ENCODE results near the gene ARHGEF40.

Gene ARHGEF40

DNA sequence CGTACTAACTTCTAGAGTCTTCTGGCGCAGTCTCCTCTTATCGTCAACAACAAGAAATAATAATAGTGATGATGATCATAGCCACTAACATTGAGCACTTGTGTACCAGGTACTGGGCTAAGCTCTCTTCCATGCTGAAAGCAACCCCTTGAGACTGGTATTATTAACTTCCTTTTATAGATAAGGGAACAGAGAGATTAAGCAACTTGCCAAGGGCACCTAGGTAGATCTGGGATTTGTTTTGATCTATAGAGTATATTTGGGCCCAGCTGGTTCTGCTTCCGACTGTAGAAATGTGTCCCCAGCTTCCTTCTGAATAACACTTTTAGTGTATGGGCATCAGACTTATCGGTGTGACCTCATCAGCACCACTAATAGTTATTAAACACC lies 29.5 kb downstream of the ARHGEF40 start:
- no peak for DNase-seq

GRCh38 chr14:21100931-21101330 lies 30.8 kb downstream of the ARHGEF40 start, which contains the start of gene TMEM253:
TMEM253 (plus strand) TSS chr14:21101066; CDS start chr14:21101344, 278 bp downstream.
- DNase-seq, result no peak

DNA sequence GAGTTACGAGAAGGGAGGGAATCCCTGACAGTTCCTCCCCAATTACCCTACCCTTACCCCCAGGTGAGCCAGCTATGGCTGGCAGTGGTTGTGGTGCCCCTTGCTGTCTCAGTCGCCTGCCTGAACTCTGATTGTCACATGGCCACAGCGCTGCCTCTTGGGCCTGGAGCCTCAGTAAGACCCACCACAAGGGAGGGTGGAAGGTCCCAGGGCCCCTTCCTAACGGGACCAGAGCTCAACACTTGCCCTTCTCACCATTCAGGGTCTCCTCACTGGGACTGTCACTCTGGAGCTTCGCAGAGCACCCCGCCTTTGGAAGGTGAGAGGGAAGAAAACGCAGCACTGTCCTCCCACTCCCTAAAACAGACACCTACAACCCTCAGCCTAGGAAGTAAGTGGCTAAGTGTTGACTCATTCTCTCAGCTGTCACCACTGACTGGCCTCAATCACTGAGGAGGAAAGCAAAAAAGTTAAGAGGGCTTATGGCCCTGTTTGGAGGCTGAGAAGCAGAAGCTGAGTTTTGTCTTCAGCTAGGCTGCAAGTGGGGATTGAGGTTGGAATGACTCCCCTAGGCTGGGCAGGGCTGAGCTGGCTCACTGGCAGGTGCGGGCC lies 31.8 kb downstream of the ARHGEF40 start:
- no peak for DNase-seq

- DNase-seq, result no peak
These were observed 32.7 kb downstream of the ARHGEF40 start for GRCh38 chr14:21102521-21103410.

- DNase-seq, result no peak
These were observed 33.3 kb downstream of the ARHGEF40 start for GRCh38 chr14:21103411-21103709.

DNA sequence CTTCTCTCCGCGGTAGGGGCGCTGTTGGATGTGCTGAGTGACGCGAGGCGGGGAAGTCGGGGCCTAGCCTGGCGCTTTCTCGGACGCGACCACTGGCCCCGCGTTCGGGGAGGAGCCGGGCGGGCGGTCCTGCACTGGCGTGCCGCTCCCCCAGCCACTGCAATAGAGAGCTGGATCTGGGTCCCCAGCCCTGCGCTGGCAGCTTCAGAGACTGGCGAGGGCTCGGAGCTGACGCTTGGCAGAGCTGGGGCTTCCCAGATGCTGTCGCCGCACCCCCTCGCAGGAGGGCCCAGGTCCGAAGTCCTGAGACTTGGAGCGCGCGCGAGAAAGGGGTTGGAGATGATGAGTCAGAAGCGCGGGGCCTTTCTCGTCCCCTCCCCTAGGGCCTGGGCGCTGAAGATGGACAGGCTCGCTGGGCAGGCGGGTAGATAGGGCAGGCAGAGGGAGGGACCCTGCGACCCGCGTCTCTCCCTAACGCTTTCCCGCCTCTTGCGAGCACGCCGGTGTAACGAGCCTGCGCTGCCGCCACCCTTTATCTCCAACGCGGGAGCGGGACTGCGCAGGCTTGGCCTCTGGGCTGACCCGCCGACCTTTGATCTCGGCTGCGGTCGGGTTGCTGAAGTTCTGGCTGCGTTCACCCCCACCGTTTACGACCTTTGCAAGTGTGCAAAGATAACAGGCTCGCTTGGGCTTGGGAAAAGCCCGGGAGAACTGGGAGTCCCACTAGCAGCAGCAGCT lies 33.8 kb downstream of the ARHGEF40 start:
- peak; percentile 91 for DNase-seq

DNA sequence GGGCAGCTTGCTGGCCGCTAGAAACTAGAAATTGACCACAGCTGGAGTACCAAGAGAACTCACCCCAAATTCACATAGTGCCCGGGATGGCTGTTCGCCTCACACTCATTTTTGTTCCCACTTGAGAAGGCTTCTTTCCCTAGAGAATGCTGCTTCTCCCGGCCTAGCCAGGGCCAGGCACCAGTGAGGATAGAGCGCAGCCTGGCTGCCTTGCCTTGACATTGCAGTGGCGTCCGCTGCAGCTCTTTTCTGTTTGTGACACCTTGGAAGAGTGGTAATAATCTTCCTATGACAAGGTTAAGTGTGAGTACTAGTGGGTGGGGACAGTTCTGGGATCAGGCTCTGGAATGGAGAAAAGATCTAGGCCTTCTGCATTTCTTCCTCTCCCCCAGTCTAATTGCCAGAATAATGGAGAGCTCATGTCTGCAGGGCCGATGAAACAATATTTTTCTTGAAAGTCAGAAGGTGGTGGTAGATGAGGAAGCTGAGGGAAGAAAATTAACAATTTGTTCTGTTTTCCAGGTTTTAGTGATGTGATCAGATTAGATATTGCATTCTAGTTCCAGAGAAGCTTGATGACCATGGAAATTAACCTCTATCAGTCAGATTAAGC lies 34.5 kb downstream of the ARHGEF40 start:
- peak; percentile 76 for DNase-seq

DNA sequence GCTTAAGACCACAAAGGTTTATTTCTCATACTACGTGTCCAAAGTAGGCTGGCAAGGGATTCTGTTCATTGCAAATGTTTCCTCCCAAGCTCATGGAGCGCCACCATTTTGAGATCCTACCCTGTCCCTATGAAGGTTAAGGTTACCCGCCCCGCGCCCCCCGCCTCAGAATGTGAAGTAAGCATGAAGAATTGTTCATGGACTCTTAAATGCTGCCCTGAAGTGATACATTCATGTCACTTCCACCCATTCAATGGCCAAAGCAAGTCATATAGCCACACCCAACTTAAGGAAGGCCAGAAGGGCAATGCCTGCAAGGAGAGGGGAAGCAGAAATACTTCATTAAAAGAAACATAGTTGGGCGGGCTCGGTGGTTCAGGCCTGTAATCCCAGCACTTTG lies 35.0 kb downstream of the ARHGEF40 start:
- DNase-seq, result no peak

- DNase-seq, result no peak
These were observed 36.0 kb downstream of the ARHGEF40 start for GRCh38 chr14:21106176-21106497.

DNA sequence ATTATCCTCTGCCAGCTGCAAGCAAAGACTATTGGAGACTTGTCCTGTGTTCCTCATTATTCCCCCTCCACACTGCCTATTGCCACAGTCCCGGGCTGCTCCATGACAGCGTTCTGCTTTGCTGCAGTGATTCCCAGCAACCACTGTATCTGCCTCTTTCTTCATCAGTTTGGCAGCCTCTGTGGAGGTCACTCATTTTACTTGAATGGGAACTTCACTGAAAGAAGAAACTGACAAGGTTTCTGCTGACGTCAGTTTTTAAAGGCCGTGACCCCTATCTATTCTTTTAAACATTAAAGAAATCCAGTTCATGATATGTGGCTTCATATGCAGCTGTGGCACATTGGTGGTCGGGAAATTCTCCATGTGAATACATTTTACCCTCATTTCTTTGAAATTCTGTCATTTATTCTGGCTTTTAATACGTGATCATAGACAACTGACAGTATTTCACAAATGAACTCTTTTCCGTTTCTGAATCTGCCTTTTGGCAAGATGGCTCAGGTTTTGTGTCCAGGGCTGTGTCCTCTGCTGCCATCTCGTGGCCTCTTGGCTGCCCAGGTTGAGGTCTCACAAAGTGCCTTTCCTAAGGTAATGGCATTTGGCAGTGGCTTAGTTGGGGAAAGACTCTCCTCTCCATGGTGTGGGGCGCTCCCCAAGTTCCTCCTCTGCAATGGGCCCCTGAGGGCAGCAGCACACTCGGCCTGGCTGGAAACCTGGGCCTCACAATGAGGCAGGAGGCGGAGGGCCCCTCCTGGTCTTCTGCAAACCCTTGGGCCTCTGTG lies 36.6 kb downstream of the ARHGEF40 start:
- peak; percentile 35 for DNase-seq

DNA sequence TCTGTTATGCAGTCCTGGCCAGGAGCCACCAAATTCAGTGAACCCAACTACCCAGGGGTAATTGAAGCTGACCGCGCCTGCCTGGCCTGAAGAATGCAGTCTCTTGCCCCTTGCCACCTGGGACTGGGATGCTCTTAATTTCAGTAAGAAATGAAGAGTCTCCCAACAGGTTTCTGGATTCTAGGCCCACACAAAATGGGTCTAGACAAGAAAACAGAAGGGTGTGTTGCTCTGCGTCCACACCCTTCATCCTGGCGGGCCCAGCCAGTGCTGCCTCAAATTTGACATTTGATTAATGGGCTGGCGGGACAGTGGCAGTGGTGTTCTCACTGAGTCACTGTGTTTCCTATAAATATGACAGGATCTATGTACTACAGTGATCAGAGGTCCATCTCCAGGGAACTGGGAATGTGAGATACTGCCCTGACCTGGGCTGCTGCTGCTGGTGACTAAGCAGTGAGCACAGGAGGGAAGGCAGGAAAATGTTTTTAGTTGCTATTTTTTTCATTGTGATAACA lies 37.2 kb downstream of the ARHGEF40 start:
- no peak for DNase-seq

DNA sequence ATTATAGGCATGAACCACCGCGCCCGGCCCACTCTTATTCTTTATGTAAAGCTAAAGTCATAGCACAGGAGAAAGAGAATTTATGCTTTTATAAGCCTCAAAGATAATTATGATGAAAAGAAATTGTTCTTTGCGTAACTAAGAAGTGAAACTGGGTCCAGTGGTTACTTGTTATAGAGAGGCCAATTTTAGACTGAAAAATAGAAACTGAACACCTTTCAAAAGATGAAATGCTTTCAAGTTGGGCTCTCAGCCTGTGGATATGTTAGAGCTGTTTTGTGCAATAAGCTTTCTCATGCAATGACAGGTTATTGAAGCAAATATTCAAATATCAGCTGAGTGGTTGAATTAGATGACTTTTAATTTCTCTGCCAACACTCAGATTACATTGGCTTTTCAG lies 38.7 kb downstream of the ARHGEF40 start:
- DNase-seq, result no peak

DNA sequence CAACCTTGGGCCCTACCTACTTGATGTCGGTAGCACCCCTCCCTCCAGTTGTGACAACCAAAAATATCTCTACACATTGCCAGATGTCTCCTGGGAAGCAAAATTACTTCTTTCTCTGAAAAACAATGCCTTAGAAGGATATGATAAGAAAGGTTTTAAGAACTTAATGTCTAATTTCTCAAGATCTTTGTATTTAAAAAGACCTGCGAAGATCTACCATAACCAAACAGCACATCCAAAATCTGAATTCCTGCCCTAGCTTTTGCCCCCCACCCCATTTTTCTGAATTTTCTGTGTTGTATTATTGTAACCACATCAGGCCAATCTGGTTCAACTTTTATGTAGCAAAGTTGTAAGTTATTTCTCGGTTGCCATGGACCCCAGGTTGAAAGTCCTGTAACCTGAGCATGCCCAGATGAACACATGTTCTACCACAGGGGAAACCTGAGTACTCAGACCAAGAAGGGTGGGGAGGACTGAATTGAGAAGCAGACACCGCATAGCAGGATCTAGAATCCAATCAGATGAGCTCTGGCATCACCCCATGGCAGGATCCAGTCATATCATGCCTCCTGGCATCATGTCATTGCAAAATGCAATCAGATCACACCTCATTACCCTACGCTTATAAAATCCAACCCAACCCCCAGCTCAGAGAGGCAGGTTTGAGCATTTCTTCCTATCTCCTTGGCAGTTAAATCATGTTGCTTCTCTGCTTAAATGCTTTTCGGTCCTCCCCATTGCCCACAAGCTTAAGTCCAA lies 39.5 kb downstream of the ARHGEF40 start:
- no peak for DNase-seq

DNA sequence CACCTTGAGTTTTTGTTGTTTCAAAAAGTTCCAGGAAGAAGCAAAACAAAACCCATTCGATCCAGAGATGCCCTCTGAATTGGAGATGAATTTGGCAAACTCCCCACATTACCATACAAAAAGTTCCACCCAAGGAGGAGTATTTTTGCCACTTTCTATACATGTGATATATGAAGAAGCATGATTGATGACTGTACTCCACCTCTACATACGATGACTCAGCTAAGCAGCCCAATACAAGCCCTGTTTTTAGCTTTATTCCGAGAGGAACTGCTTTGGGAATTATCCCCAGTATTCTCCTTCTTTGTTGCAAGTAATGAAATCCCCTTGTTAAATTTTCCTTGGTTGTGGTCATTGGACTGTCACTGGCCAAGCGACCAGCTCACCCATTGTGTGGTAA lies 42.2 kb downstream of the ARHGEF40 start:
- no peak for DNase-seq

- DNase-seq, result no peak
These were observed 43.3 kb downstream of the ARHGEF40 start for GRCh38 chr14:21113369-21113768.

DNA sequence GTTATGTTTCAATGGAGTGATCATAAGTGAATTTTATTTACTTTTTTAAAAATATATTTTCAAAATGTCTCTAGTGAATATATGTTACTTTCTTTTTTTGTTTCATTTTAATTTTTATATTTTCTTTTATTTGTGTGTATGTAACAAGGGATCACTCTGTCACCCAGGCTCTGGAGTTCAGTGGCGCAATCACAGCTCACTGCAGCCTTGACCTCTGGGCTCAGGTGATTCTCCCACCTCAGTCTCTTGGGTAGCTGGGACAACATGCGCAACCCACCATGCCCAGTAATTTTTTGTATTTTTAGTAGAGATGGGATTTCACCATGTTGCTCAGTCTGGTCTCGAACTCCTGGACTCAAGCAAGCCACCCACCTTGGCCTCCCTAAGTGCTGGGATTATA lies 48.8 kb downstream of the ARHGEF40 start:
- no peak for DNase-seq

GRCh38 chr14:21120686-21121085 lies 50.6 kb downstream of the ARHGEF40 start:
- DNase-seq, result no peak

GRCh38 chr14:21121122-21121521 lies 51.0 kb downstream of the ARHGEF40 start:
- DNase-seq, result no peak

DNA sequence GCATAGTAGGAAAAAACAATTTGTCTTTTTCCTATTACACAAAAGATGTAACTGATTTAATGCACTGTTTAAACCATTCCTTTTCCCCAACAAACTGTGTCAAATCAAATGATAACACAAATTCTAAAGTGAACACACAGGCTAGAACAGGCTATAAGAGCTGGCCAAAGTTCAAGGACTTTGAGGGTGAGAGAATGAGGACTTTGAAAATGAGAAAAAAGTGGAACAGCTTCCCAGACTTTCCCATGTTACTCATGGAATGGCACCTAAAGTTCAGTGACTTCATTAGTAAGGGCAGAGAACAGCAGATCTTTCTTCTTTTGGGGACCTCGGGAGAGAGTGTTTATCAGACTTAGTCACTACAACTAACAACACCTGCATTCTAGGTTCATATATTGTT lies 53.3 kb downstream of the ARHGEF40 start:
- DNase-seq, result no peak

DNA sequence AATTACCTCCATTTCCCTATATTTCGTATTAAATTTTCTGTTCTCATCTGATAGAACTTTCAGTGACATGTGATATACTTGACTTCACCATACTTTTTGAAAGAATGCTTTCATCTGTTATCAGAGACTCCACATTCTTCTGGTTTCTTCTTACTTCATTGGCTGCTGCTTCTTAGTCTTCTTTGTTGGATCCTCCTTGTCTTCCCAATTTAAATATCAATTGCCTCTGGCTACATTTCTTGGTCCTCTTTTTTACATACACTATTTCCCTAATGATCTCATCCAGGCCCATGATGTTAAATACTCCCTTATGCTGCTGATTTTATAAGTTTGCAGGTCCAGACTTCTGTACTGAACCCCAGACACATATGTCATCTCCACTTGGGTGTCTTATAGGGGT lies 63.8 kb downstream of the ARHGEF40 start:
- DNase-seq, result no peak

DNA sequence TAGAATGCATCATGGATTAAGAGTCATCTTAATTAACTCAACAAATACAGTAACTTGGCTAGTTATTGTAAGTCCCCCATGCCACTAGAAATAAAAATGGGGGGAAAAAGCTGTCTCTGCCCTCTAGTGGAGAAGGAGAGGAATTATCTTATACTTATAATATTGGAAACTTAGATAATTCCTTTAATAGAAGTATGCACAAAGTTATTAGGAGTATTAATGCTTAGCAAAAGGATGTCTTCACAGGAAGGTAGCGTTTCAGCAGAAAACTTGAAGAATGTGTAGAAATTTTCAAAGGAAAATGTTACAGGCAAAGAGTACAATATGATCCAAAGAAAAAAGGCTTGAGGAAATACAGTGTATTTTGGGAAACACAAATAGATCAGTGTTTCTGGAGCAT lies 65.9 kb downstream of the ARHGEF40 start:
- DNase-seq, result no peak
